HUES6 (cell line): Measurements from ENCODE around the gene VPS39.

Source experiments
- H3K27ac ChIP-seq: 2 replicates; pipeline ENCODE4 v1.7.0; 2013; ENCODE audit warnings: low read depth, mild to moderate bottlenecking, low read length, inconsistent platforms
- H3K27me3 ChIP-seq: 2 replicates; pipeline ENCODE4 v1.6.1; 2013; ENCODE audit warnings: low read length; ENCODE audit not compliant: control insufficient read depth, insufficient read depth
- H3K36me3 ChIP-seq: 2 replicates; pipeline ENCODE4 v1.6.1; 2013; ENCODE audit warnings: low read length; ENCODE audit not compliant: control insufficient read depth, insufficient read depth
- H3K4me1 ChIP-seq: 2 replicates; pipeline ENCODE4 v1.6.1; 2013; ENCODE audit warnings: low read length; ENCODE audit not compliant: control insufficient read depth, insufficient read depth
- H3K4me3 ChIP-seq: 2 replicates; pipeline ENCODE4 v1.5.1; 2013; ENCODE audit warnings: low read depth, low read length
- H3K9ac ChIP-seq: one replicate; pipeline ENCODE4 v1.6.1; 2013; ENCODE audit warnings: mild to moderate bottlenecking, low read length
- H3K9me3 ChIP-seq: 2 replicates; pipeline ENCODE4 v1.6.1; 2013; ENCODE audit warnings: low read depth, low read length; ENCODE audit not compliant: control insufficient read depth, insufficient read depth

The VPS39 gene

GRCh38 chr15:42175671-42176070 is 32.4 kb downstream of the VPS39 start:
- H3K27ac ChIP-seq = no peak overlapping the region
- H3K4me3 ChIP-seq = no peak overlapping the region
- no peaks in the 10 kb centered on the region for H3K27me3 ChIP-seq
- H3K9ac ChIP-seq = no peak overlapping the region
- H3K9me3 ChIP-seq = no peaks in the 10 kb centered on the region
- H3K4me1 ChIP-seq = no peaks in the 10 kb centered on the region
- peaks cover 63% of the 10 kb centered on the region for H3K36me3 ChIP-seq

GRCh38 chr15:42172475-42172874 is 35.6 kb downstream of the VPS39 start:
- no peaks in the 10 kb centered on the region for H3K9me3 ChIP-seq
- H3K36me3 ChIP-seq = peaks cover 59% of the 10 kb centered on the region

GRCh38 chr15:42171795-42172194 is 36.3 kb downstream of the VPS39 start:
- Histone ChIP-seq H3K9ac (no peak overlapping the region), H3K9me3 (no peaks in the 10 kb centered on the region), H3K27me3 (no peaks in the 10 kb centered on the region), H3K36me3 (peaks cover 60% of the 10 kb centered on the region), H3K27ac (no peak overlapping the region), H3K4me1 (no peaks in the 10 kb centered on the region), H3K4me3 (no peak overlapping the region)

More at GRCh38 chr15:42172475-42172874, 35.6 kb downstream of the VPS39 start:
- no peak overlapping the region for H3K9ac ChIP-seq
- no peak overlapping the region for H3K4me3 ChIP-seq
- H3K4me1 ChIP-seq = no peaks in the 10 kb centered on the region
- H3K27me3 ChIP-seq = no peaks in the 10 kb centered on the region
- H3K27ac ChIP-seq = no peak overlapping the region

GRCh38 chr15:42171122-42171521 is 37.0 kb downstream of the VPS39 start:
- H3K9ac ChIP-seq = no peak overlapping the region
- H3K36me3 ChIP-seq = peaks cover 66% of the 10 kb centered on the region
- H3K9me3 ChIP-seq = no peaks in the 10 kb centered on the region
- no peaks in the 10 kb centered on the region for H3K4me1 ChIP-seq
- no peaks in the 10 kb centered on the region for H3K27me3 ChIP-seq
- H3K27ac ChIP-seq = no peak overlapping the region
- no peak overlapping the region for H3K4me3 ChIP-seq

- Histone ChIP-seq H3K9ac (no peak overlapping the region), H3K27ac (no peak overlapping the region), H3K4me3 (no peak overlapping the region), H3K27me3 (no peaks in the 10 kb centered on the region), H3K9me3 (no peaks in the 10 kb centered on the region), H3K36me3 (peaks cover 81% of the 10 kb centered on the region), H3K4me1 (no peaks in the 10 kb centered on the region)
These were observed 41.7 kb downstream of the VPS39 start for GRCh38 chr15:42166225-42166940.

GRCh38 chr15:42165106-42165505 is 43.0 kb downstream of the VPS39 start:
- Histone ChIP-seq H3K27me3 (no peaks in the 10 kb centered on the region), H3K9me3 (no peaks in the 10 kb centered on the region), H3K4me1 (no peaks in the 10 kb centered on the region), H3K9ac (no peak overlapping the region), H3K36me3 (peaks cover 88% of the 10 kb centered on the region), H3K27ac (no peak overlapping the region), H3K4me3 (no peak overlapping the region)

GRCh38 chr15:42163947-42164550 is 44.1 kb downstream of the VPS39 start:
- no peaks in the 10 kb centered on the region for H3K9me3 ChIP-seq
- no peaks in the 10 kb centered on the region for H3K27me3 ChIP-seq
- H3K27ac ChIP-seq = no peak overlapping the region
- H3K4me1 ChIP-seq = no peaks in the 10 kb centered on the region
- peaks cover 93% of the 10 kb centered on the region for H3K36me3 ChIP-seq
- no peak overlapping the region for H3K4me3 ChIP-seq
- H3K9ac ChIP-seq = no peak overlapping the region

- Histone ChIP-seq H3K36me3 (peaks cover 97% of the 10 kb centered on the region), H3K27me3 (no peaks in the 10 kb centered on the region), H3K9ac (no peak overlapping the region), H3K9me3 (no peaks in the 10 kb centered on the region), H3K4me3 (no peak overlapping the region), H3K4me1 (no peaks in the 10 kb centered on the region), H3K27ac (no peak overlapping the region)
These were observed 44.8 kb downstream of the VPS39 start for GRCh38 chr15:42163291-42163690.

GRCh38 chr15:42160136-42160535 is 48.0 kb downstream of the VPS39 start:
- Histone ChIP-seq H3K4me3 (no peak overlapping the region), H3K9me3 (no peaks in the 10 kb centered on the region), H3K4me1 (peaks cover 6% of the 10 kb centered on the region; the same call in 1 of the 2 replicates), H3K27me3 (no peaks in the 10 kb centered on the region), H3K27ac (no peak overlapping the region), H3K9ac (no peak overlapping the region), H3K36me3 (peaks cover 65% of the 10 kb centered on the region)

- Histone ChIP-seq H3K36me3 (peaks cover 59% of the 10 kb centered on the region), H3K27ac (no peak overlapping the region), H3K9ac (no peak overlapping the region), H3K9me3 (no peaks in the 10 kb centered on the region), H3K4me3 (no peak overlapping the region), H3K27me3 (no peaks in the 10 kb centered on the region), H3K4me1 (peaks cover 6% of the 10 kb centered on the region; the same call in 1 of the 2 replicates)
These were observed 48.6 kb downstream of the VPS39 start for GRCh38 chr15:42159381-42160015.

GRCh38 chr15:42158941-42159340 is 49.2 kb downstream of the VPS39 start:
- Histone ChIP-seq H3K9ac (no peak overlapping the region), H3K36me3 (peaks cover 53% of the 10 kb centered on the region), H3K9me3 (no peaks in the 10 kb centered on the region), H3K4me3 (no peak overlapping the region), H3K27me3 (no peaks in the 10 kb centered on the region), H3K27ac (no peak overlapping the region), H3K4me1 (peaks cover 6% of the 10 kb centered on the region; the same call in 1 of the 2 replicates)
